GM21786 (cell line): ENCODE measurements around the gene TEX10.
"Not testable (repeated sequence)": the region's sequence is repeated elsewhere in the genome, so short reads cannot be mapped to it uniquely, and the experiment has no call there.

ENCODE experiments used
- ATAC-seq: cut with Tn5 transposase; IDR thresholded peaks from one replicate; pipeline ENCODE4 v1.9.1; 2021; ENCODE audit not compliant: unreplicated experiment

The TEX10 gene

DNA sequence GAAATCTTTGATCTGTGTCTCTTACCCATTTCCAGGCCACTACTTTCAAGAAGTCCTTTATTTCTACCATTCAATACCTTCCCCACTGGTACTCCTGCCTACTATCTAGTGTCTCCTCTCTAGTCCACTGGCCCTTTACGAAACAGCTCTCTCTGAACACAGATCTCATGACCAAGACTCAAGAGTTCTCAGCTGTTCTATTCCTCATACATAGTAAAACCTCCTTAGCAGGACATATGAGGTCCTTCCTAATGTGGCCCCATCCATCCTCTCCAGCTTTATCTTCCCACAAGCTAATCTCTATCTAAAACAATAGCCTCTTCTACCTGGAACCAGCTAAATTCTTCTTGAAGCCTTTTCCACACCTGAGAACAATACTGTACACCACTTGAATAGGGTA, 2.6 kb downstream of the TEX10 start:
- ATAC-seq: no peak

DNA sequence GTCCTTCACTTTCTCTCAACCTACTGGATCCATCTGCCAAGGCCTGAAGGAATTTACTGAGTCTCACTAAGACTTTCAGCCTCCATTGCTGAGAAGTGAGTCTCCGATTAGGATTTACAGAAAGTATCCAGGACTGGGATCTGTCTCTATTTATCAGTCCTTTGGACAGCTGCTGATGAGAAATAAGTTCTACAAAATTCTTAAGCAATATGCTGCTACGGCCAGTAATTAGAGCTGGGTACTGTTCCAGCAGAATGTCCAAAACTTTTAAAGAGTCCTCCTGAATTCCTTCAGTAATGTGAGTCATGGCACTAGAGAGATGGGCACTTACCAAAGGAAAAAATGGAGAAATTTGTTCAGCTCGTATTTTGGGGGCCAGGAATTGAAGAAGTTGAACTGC, 5.9 kb downstream of the TEX10 start:
- no peak for ATAC-seq

DNA sequence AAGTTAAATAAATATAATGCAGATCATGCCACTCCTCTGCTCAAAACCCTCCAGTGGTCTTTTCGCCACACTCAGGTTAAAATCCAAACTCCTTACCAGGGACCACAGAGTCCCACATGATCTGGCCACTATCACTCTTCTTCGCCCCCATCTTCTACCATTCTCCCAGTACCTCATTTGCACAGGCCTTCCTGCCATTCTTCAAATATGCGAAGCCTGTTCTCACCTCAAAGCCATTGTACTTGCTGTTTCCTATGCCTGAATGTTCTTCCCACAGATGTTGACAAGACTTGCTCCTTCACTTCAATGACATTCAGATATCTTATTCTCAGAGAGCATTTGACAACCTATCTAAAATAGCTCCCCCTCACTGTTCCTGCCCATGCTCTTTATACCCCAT, 10.9 kb downstream of the TEX10 start:
- no peak for ATAC-seq

DNA sequence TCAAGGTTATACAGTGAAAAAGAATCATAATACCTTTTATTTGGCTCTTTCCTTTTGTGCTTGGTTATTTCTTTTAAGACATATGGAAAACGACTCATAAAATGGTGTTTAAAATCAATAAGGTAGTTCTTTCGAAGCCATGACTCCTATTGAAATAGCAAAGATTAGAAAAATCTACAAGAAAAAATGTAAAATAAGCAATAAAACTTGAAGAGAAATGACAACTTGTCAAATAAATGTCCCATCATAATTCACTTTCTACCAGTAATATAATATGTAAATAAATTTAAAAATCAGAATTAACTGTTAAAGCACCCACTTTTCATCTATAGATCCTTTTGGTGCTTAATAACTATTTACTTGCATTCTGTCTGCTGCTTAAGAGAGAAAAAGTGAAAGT, 12.5 kb downstream of the TEX10 start:
- no peak for ATAC-seq

DNA sequence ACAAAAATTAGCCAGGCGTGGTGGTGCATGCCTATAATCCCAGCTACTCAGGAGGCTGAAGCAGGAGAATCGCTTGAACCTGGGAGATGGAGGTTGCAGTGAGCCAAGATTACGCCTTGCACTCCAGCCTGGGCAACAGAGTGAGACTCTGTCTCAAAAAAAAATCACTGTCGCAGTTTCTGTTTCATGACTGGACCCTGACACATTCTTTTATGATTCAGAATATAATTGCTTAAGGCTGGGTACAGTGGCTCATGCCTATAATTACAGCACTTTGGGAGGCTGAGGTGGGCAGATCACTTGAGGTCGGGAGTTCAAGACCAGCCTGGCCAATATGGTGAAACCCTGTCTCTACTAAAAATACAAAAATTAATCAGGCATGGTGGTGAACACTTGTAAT, 14.0 kb downstream of the TEX10 start:
- ATAC-seq: not testable (repeated sequence)

DNA sequence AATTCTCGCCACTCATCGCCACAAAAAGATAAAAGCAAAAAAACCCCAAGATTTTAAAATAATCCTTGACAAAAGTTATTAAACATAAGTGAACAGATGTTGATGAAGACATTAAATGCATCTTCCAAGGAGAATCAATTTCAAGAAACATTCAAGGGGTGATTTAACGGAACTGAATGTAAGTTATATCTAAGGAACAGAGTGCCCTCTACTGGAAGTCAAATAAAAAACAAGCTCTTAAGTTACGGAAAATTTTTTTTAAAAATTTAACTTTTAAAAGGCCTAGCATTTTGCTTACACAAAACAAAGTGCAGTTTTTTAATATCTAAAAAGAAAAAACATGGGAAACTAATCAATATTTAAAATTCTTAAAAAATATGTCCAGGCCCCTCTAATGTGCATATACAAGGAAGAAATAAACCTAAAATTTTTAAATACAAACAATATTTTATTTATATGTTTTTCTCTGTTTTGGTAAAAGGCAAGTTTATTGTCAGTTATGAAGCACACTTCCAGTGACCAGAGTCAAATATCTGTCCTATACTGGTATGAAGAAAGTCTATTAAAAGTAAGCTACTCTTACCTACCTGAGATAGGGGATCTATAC, 28.0 kb downstream of the TEX10 start:
- no peak for ATAC-seq

DNA sequence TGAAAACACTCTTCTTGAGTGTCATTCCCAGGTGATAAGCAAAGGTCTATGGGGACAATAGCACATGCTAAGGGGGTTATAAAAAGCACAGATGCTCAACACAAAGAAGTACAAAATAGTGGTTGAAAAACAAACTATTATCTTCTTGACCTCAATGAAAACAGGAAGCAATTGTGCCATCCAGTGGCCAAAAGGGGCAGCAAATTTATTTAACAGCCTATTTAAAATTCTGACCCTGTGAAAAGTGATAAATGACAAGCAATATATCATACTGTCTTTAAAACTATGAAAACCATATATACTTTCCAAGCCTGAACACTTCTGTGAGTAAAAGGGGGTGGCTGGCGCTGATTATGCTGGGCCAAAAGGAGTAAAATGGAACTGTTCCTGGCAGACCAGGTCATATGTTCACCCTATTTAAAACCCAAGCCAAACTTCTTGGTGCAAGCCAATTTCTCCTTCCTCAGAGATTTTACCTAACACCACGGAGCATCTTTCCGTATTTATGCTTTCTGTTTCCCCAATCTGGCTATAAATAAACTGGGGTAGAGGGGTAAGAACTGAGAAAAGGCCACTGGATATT, 29.7 kb downstream of the TEX10 start:
- ATAC-seq: no peak

DNA sequence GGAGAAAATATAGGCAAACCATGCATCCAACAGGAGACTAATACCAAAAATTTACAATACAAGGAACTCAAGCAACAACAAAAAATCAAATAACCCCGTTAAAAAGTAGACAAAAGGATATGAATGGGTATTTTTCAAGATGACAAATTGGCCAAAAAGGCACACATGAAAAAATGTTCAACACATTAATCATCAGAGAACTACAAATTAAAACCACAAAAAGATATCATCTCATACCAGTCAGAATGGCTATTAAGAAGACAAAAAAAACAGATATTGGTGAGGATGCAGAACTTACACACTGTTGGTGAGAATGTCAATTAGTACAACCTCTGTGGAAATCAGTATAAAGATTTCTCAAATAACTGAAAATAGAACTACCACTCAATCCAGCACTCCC, 35.0 kb downstream of the TEX10 start:
- ATAC-seq: no peak

DNA sequence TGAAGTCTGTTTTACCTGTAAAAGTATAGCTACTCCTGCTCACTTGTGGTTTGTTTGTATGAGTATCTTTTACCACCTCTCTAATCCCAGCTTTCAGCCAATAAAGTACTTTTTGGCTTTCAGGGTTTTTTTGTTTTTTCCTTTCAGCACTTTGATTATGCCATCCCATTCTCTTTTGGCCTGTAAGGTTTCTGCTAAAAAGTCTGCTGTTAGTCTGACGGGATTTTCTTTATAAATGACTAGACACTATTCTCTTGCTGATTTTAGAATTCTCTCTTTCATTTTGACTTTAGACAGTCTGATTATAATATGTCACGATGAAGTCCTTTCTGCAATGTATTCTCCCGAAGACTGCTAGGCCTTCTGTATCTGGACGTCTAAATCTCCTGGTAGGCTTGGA, 37.2 kb downstream of the TEX10 start:
- ATAC-seq: no peak

DNA sequence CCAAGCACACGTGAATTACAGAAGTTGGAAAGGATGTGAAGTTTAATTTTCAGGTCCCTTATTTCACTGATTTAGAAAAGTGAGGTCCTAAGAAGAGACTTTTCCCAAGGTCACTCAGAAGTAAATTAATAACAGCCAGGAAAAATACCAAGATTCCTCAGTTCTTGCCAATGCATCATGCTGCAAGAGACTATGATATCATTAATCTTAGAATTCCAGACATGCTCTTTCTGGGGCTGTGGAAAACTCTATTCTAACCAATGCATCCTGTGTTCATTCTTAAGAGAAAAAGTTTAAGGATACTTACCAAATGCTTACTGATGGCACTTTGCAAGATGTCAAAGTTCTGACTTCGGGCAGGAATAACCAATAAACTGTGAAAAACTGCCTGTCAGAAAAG, 42.8 kb downstream of the TEX10 start:
- ATAC-seq: no peak

DNA sequence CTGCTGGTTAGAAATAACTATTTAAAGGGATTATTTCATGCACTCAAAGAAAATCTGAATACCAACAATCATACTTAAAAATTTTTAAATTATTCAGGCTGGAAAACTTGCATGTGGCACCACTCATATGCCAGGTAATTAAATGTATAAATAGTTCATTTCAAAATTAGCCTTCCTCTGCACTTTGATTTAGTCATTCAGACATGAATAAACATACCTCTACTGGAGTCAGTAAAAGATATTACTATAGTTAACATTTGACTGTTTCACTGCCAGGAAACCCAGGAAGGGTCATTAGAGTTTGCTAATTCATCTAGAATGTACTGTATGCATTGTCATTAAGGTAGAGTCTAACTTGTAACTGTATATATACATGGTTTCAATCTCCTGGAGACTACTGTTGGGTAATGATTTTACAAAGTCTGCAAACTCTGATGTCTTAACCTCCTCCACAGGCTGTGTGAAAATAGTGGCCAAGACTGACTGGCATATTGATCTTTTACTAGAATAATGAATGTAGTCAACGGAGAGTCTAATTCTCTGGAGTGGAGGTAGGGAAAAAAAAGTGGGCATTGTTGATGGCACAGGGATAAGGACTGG, 43.7 kb downstream of the TEX10 start:
- ATAC-seq: no peak

DNA sequence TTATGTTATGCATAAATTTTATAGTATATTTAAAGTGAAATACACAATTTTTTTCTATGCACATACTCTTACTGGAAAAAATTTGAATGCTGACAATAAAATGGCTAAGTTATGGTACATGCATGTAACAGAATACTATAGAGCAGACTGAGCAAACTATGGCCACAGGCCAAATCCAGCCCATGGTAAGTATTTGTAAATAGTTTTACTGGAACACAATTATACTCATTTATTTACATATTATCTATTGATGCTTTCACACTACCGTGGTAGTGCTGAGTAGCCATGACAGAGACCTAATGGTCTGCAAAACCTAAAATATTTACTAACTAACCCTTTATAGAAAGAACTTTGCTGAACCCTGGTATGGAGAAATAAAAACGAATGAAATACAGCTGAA, 45.7 kb downstream of the TEX10 start:
- no peak for ATAC-seq

DNA sequence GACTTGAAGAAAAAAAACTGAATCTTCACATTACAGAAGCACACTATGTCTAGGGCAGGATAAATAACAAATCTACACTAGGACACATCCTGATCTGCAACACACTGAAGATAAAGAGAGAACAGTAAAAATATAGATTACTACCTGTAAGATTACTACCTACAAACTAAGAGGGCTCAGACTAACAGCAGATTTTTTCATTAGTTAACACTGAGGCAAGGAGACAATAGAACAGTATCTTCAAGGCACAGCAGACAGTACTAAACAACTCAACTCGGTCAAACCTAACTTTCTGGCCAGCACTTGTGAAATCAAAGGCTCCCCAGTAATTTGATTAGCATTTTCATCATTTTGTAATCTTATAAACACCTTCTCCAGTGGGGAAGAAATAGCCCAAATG, 46.5 kb downstream of the TEX10 start:
- no peak for ATAC-seq

DNA sequence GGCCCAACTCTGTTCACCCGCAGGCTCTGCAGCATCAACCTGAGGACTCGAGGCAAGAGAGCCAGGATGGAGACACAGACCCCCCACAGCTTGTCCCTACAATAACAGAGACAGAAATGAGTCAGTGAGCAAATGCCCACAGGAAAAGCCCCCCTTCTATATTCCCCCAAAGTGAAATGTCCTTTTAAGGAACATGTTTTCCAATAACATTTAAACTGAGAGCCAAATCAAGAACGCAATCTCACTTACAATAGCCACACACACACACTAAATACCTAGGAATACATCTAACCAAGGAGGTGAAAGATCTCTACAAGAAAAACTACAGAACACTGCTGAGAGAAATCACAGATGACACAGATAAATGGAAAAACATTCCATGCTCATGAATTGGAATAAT, 49.0 kb downstream of the TEX10 start:
- ATAC-seq: no peak

DNA sequence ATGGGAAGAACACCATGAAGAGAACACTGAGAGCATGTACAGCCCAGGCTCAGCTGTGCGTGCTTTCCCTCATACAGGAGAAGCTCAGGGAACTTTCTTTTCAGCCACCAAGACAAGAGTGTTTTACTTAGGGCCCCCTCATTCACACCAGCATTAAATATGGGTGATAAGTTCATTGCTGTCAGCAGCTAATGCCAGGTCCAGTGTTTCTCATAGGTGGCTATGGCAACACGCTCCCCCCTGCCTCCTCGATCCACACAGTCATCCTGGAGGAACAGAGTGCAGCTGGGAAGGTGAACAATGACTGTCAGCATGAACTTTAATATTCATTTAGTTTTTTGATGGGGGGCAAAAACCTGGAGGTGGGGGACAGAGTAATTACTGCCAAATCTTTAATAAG, 54.4 kb downstream of the TEX10 start:
- ATAC-seq: no peak

DNA sequence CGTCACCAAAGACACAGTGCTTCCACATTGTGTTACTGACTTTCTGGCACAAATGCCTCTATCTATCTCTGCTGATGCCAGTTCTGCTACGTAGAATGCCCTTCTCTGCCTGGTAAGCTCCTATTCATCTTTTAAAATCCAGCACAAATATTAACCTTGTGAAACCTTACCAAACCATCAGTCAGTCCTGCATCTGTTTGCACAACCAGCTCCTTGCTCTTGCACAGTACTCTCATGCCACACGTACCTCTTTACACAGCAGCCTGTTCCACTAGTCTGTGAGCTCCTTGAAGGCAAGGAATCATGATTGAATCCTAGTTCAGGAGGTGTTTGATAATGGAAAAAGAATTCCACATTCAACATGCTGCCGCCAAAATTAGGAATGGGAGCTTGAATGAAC, 56.3 kb downstream of the TEX10 start:
- ATAC-seq: no peak

DNA sequence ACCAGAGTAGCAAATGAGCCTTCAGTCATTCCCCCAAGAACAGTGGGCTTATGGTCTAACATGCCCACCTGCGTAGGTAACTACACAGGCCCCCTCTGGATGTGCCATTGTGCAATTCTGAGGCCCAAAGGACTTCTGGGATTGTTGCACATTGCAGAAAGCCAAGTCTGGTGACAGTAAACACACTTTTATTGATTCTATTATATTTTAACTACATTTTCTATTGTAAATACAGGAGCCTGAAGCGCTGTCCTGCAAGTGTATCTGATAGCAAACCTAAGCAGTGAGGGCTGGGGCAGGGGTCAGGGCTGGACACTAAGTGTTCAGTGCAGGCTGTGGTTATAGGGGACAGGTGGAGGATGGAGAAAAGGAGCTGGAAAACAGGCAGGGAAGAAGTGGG, 57.5 kb downstream of the TEX10 start:
- ATAC-seq: no peak

DNA sequence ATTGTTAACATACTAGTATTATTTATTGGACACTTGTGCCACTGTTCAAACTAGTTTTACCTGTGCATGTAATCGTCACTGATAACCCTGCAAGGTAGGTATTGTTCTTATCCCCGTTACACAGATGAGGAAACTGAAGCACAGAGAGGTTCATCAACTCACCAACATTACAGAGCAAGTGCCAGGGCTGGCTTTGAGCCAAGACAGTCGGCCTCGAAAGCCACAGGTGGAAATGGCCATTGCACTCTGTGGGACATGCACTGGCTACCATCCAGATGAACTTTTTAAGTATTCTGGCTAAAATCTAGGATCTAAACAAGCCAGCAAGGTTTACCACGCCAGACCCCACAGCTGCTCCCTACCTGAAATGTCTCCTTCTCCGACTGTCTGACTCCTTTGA, 57.9 kb downstream of the TEX10 start:
- no peak for ATAC-seq

DNA sequence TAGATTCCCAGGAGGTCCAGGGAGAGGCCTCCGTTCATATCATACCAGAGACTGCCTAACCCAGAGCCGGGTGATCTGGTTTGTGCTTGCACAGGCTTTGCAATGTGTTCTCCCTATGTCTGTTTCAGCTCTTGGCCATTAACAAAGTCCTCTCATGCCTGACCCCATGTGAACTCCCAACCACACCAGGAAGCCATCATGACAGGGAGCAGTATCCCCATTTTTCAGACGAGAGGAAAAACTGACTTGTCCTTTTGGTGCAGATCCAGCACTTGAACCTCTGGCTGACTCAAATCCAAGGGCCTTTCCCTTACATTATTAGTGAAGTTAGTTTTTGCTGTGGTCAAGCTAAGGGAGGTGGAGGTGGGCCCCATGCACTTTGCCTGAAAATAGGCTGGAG, 58.4 kb downstream of the TEX10 start:
- ATAC-seq: no peak

DNA sequence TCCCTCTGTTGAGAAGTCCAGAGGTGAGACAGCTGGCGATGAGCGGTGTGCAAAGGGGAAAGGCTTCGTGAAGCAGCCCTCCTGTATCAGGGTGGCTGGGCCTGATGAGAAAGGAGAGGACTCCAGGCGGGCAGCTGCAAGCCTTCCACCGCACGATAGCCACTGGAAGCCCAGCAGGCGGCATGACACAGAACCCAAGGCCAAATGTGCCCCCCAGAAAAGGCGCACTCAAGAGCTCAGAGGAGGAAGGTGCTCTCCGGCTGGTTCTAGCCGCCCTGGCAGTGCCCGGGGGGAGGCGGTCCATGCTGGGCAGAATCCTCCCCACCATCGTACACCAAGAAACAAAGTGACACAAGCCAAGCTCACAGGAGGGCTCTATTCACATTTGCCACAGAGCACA, 60.3 kb downstream of the TEX10 start:
- ATAC-seq: no peak

DNA sequence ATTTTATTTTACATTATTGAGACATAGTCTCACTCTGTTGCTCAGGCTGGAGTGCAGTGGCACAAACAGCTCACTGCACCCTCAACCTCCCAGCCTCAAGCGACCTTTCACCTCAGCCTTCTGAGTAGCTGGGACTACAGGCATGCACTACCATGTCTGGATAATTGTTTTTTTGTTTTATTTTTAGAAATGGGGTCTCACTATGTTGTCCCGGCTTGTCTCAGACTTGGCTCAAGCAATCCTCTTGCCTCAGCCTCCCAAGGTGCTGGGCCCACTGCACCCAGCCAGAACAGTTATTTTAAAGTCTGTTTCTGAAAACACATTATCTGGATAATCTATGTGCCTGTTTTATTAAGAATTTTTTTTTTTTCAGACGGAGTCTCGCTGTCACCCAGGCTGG, 62.0 kb downstream of the TEX10 start:
- no peak for ATAC-seq

DNA sequence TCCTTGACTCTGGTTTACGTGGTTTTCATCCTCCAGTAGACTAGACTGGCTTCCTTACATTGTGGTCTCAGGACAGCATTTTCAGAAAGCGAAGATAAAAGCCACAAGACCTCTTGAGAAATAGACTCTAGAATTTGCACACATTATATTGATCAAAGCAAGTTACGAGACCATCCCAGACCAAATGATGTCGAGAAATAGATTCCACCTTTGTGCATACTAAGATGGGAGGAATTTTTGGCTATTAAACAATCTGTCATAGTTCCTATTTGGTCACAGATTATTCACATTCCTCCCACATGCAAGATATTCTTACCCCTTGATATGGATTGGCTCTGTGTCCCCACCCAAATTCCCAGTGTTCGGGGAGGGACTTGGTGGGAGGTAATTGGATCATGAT, 65.6 kb downstream of the TEX10 start:
- ATAC-seq: no peak

DNA sequence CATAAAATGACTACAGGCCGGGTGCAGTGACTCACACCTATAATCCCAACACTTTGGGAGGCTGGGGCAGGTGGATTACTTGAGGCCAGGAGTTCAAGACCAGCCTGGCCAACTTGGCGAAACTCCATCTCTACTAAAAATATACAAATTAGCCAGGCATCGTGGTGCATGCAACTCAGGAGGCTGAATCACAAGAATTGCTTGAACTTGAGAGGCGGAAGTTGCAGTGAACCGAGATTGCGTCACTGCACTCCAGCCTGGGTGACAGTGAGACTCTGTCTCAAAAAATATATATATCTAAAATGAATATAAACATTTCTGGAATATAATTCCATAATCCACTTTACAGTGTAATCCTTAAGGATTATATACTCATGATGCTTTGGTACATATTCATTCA, 66.5 kb downstream of the TEX10 start:
- no peak for ATAC-seq
